ENCODE results near the gene TMEM266.

DNA sequence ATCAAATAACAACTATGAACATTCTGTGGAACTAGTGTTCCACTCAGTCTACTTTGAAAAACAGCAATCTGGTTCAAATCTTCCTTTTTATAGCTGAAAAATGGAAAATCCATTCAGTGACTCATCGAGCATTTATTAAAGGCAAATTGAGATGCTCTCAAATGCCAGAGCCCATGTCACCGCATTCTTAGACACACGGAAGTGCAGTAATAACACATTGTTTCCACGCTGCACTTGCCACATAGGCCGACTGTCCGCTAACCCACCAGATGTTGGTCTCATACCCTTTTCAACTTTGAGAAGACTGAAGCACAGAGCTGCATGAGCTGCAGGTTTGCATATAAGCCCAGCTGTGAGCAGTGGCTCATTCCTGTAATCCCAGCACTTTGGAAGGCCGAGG lies 95.9 kb downstream of the TMEM266 start:
- no peak for TF ChIP-seq POLR2A (IDR thresholded peaks at IDR 0.05)
- TF ChIP-seq, protein P1, sequence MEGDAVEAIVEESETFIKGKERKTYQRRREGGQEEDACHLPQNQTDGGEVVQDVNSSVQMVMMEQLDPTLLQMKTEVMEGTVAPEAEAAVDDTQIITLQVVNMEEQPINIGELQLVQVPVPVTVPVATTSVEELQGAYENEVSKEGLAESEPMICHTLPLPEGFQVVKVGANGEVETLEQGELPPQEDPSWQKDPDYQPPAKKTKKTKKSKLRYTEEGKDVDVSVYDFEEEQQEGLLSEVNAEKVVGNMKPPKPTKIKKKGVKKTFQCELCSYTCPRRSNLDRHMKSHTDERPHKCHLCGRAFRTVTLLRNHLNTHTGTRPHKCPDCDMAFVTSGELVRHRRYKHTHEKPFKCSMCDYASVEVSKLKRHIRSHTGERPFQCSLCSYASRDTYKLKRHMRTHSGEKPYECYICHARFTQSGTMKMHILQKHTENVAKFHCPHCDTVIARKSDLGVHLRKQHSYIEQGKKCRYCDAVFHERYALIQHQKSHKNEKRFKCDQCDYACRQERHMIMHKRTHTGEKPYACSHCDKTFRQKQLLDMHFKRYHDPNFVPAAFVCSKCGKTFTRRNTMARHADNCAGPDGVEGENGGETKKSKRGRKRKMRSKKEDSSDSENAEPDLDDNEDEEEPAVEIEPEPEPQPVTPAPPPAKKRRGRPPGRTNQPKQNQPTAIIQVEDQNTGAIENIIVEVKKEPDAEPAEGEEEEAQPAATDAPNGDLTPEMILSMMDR (IDR thresholded peaks at IDR 0.05): no peak

All from testis (tissue), 2 donors.